IPS-NIHi7 (cell line): ENCODE data around the gene ZNF74.
A peak's percentile ranks its signal among the peaks of the same experiment; 100 is the strongest.

ENCODE experiments used
- DNase-seq: peaks from one replicate; pipeline ENCODE4 v3.0.0; 2012; ENCODE audit warnings: mixed read lengths; ENCODE audit errors: extremely low spot score

Gene ZNF74

DNA sequence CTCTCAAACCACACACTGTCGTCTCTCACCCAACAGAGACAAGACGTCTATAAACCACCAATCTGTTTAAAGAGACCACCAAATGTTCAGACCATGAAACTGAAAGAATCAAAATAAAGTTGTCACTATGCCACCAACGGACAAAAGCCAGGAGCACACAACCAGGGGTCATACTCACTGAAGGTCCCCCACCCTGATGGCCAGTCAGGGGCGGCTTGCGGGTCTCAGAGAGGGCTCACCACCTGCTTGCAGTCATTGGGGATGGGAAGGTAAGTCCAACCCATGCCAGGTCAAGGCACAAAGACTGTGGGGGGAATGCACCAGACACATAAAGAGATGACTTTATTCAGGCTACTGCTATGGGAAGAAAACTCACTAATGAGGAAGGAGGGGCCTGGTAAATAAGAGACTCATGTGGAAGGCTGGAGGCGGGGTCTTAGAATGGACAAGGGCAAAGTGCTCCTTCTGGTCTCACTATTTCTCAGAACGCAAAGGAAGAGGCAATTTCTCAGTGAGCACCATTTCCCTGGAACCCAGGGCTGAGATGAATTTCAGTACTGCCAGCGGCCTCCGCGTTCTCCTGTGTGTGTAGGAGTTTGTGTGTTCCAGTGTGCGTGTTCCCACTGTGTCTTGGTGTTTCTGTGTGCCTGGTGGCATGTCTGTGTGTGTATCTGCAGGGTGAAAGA lies 26.3 kb downstream of the ZNF74 start:
- DNase-seq, result no peak

DNA sequence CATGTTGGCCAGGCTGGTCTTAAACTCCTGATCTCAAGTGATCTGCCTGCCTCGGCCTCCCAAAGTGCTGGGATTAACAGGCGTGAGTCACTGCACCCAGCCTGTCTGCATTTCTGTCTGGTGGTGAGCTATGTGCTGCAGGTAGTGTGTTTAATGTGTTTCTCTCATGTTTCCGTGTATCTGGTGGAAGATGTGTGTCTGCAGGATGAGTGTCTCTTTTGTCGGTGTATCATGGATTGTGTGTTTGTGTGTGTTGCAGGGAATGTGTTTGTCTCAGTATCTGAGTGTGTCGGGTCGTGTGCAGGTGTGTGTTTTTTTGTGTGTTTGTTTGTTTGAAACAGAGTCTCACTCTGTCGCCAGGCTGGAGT lies 27.5 kb downstream of the ZNF74 start:
- DNase-seq, result no peak

- DNase-seq, result no peak
Measured at GRCh38 chr22:20422271-20423007, 28.5 kb downstream of the ZNF74 start.

- no peak for DNase-seq
Measured at GRCh38 chr22:20423008-20423905, 29.3 kb downstream of the ZNF74 start.

DNA sequence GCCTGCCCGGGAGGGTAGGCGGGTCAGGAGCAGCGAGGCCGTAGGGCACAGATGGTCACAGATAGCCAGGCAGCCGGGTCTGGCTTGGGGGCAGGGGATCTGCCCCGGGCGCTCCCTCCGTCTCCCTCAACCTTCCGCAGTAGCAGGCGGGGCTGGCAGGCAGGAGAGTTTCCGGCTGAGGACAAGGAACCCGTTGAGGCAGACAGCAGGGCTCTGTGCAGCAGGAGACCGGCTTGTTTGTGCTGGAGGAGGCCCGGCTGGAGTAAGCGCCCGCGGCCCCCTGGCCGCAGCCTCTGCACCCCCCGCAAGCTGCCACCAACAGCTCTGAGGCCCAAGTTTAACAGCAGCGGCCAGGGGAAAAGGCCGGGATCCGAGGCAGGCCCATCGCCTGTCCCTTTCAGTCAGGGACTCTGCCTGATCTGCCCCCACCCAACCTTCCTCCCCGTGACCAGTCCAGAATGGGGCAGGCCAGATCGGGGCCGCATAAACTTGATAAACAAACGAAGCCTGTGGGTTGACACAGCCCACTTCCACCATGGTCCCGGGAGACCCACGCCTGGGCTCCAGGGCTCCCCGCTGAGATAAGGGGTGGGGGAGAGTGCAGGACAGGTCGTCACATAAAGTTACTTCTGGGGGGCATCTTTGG lies 30.1 kb downstream of the ZNF74 start:
- DNase-seq, result no peak

DNA sequence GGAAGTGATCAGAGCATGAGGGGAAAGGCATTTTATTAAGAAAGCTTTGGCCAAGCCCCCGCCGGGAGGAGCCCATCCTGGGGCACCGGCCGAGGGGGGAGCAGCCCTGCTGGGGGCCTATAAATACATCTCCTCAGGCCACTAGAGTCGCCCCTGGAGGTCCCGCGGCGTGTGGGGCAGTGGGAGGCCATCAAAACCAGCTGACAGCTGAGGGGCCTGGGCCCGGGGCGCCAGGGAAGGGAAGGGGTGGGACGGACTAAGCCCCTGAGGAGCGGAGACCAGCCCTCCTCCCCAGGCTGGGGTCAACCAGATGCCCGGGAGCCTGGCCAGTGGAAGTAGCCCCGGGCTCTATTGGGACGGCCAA lies 30.6 kb downstream of the ZNF74 start:
- DNase-seq, result no peak

- peak; percentile 82 for DNase-seq
Measured at GRCh38 chr22:20424932-20425565, 31.1 kb downstream of the ZNF74 start.

GRCh38 chr22:20425566-20426258 lies 31.8 kb downstream of the ZNF74 start:
- no peak for DNase-seq

DNA sequence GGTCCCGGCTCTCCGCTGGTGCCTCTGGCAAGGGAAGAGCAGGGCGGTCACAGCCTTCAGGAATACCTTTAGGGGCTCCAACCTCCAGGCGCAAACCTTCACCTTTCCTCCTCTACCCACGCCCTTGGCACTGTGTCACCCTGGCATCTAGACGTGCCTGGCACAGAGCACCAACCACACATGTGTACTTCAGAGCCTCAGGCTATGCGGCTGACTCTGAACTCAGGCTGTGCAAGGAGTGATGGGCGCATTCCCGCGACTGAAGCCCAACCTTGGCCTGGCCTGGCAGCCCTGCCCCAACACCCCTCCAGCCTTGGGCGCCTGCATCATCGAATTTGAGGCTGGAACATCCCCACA lies 32.3 kb downstream of the ZNF74 start:
- no peak for DNase-seq

DNA sequence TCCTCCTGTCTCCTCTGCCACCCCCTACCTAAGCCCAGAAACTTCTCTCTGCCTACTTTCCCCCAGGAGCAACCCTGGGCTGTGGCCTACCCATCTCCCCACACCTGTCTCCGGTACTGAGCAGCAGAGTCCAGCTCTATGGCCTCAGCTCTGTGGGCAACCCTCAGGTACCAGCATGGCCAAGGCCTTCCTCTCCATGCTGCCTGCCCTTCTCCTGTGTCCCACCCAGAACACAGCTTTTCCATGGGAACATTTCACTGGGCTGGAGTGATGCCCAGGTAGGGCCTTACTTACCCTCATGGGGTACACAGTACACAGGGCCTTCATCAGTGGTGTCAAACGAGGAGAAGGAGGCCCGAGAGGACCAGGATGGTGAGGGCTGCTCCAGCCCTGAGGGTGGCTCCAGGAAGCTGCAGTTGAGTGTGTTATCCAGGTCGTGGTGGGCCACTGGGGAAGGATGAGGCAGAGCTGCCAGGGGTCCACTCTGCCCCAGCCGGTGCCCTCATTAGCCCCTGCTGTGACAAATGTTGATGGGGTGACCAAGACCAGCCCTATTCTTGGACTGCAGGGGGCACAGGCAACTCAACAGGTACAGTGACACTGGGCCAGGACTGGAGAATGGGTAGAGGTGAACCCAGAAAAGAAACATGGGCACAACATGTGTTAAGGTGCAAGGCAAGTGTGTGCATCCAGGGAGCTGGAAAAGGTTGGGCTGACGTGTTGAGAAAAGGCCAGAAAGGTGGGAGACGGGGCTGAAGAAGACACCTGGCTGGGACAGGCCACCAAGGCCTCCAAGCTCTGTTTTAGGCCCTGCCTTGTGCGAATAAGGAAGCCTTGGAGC lies 33.4 kb downstream of the ZNF74 start:
- no peak for DNase-seq

DNA sequence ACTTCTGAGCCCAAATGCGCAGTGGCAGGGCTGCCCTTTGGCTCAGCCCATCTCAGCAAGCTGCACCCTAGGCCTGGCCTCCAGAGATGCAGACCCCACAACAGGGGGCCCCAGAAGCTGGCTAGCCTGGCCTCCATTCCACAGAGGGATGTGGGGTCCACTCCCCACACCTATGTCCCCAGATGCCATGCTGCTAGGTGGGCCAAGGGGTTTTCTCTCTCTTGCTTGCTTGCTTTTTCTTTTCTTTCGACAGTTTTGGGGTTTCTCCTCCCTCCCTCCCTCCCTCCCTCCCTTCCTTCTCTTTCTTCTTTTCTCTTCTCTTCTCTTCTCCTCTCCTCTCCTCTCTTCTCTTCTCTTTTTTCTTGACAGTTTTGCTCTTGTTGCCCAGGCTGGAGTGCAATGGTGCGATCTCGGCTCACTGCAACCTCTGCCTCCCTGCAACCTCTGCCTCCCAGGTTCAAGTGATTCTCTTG lies 34.0 kb downstream of the ZNF74 start:
- no peak for DNase-seq

DNA sequence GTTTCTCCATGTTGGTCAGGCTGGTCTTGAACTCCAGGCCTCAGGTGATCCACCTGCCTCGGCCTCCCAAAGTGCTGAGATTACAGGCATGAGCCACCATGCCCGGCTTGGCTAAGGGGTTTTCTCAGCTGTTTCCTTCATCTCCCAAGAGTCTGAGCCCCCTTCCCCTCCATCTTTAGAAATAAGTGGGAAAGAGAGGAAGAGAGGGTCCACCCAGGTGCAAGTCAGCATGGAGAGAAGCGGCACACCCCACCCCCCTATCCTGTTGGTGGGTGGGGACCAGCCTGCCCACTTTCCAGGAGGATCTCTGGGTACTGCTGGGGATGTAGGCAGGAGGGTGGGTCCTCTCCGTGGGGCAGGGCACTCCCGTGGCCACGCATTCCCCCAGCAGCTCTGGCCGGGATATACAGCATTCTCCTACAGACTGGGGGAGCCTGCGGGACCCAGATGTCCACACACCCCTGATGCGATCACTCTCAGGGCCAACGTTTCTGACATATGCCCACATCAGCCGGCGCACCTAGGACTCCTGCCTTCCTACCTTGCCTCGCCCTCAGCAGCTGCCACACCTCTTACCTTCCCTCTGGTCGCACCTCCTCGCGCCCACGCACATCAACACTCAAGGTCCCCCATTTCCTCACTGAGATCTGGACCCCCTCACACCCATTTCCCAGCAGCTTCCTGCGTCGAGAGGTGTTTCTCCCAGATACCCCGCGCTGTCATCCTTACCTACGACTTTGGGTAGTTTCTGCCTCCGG lies 34.7 kb downstream of the ZNF74 start:
- DNase-seq, result no peak

DNA sequence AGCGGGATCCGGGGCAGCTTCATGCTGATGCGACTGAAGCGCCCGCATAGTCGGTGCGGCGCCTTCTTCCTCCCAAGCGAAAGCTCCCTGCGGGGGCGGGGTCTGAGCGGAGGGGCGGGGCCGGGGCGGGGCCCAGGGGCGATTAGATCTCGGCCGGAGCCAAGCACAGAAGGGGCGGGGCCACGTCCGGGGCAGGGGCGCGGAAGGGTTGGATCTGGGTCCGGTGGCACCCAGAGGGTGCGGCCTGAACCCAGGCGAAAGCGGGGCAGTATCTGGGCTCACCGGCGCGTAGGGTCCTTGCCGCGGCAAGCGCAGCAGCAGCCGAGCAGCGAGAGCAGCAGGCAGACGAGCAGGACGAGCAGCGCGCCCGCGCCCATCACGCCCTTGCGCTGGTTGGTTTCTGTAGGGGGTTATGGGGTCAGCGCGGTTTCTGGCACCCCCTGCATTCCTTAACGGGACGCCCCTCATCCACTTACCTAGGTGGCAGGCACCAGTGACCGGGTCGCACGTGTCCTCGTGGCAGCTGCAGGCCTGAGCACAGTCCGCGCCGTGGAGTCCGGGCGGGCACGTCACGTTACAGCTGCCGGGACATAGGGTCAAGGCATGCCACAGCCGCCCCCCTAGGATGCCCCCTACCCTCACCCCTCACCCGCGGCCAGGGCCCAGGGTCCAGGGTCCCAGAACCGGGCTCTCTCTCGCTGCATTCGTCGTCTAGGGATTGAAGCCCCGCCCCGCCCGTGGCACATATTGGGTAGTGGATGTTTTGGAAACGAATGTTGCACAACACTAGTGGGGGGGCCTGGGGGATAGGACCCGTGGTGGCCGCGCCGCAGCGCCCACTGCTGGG lies 35.5 kb downstream of the ZNF74 start:
- DNase-seq, result peak; percentile 92

DNA sequence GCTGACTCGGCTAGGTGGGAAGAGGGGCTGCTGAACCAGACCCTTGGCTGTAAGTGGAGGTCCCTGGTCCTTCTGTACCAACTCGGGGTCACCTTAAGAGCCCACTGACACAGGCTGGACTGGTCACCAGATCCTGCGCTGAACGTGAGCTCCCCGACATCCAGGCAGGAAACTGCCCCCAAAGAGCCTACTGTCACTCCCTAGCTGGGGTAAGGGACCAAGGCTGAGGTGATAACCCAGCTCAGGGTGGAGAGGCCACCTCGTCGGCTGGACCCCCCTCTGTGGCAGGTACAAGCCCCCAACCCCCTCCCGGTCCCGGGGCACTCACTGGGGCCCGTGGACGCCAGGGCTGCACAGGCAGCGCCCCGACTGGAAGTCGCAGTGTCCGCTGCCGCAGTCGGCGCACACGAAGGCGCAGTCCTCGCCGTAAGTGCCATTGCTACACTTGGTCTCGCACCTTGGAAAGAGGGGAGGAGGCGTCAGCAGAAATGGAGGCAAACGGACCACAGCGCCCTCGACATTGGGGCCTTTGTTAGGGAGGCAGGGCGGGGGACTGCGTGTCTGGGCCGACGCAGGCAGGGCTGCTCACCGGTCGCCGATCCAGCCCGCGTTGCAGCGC lies 36.3 kb downstream of the ZNF74 start:
- no peak for DNase-seq

DNA sequence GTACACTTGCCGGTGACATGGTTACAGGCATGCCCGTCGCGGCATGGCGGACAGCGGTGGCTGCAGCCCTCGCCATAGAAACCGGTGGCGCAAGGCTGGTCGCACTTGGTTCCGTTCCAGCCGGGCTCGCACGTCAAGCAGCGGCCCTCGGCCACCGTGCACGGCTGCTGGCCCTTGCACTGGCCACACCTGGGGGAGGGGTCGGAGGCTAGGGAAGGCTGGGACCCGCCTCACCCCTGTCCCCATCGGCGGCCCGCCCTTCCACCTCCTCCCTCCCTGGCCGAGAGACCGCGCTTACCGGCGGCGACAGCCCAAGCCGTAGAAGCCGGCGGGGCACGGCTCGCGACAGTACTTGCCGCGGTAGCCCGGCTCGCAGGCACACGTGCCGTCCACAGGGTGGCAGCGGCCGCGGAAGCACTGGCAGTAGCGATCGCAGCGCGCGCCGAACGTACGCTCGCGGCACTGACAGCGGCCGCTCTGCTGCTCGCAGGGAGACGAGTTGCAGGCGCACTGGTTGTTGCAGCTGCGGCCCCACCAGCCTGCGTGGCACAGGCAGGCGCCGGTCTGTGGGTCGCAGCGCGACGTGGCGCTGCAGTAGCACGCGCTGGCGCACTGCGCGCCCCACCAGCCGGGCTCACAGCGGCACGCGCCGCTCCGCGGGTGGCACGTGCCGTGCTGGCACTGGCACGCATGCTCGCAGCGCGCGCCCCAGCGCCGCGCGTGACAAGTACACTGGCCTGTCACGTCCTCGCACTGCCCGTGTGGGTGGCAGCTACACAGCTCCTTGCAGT lies 37.0 kb downstream of the ZNF74 start:
- peak; percentile 63 for DNase-seq

GRCh38 chr22:20431511-20432192 lies 37.7 kb downstream of the ZNF74 start:
- DNase-seq, result peak; percentile 56
